HG03521 (cell line): ENCODE results near the gene PARVA.

Source experiments
- ATAC-seq: cut with Tn5 transposase; IDR thresholded peaks from one replicate; pipeline ENCODE4 v1.9.1; 2021; ENCODE audit warnings: mild to moderate bottlenecking, moderate library complexity; ENCODE audit not compliant: unreplicated experiment

PARVA gene

DNA sequence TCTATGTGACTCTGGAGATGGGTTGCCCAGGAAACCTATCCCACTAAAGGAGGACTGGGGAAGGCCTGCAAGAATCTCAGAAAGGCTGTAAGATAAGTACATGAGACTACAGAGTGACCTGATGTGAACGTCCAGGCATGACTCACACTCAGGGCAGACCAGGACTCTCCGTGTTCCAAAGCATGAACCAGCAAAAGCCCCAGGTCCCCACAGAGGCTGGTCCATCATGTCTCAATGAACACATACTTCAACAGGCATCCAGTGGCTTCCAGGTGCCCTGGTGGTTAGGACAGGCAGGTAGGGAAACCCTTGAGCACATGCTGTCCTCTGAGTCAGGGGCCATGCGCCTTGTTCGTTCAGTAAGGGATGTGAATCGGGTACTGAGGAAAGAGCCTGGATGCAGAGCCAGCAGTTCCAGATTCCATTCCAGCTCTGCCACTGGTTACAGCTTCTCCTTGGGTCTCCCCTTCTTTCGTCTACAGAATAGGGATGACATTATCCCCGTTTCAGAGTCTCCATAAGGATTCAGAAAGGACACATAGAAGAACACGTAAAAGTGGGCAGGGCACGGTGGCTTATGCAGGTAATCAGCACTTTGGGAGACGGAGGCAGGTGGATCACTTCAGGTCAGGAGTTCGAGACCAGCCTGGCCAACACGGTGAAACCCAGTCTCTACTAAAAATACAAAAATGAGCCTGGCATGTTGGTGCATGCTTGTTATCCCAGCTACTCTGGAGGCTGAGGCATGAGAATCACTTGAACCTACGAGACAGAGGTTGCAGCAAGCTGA, 167.8 kb downstream of the PARVA start:
- ATAC-seq, result no peak

DNA sequence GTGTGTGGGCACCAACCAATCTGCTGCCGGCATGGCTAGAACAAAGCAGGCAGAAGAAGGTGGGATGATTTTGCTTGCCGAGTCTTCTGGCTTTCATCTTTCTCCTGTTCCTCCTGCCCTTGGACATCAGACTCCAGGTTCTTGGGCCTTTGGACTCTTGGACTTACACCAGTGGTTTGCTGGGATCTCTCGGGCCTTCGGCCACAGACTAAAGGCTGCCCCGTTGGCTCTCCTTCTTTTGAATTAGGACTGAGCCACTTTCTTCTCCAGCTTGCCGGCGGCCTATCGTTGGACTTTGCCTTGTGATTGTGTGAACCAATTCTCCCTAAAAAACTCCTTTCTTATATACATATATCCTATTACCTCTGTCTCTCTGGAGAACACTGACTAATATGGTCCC, 168.8 kb downstream of the PARVA start:
- no peak for ATAC-seq

DNA sequence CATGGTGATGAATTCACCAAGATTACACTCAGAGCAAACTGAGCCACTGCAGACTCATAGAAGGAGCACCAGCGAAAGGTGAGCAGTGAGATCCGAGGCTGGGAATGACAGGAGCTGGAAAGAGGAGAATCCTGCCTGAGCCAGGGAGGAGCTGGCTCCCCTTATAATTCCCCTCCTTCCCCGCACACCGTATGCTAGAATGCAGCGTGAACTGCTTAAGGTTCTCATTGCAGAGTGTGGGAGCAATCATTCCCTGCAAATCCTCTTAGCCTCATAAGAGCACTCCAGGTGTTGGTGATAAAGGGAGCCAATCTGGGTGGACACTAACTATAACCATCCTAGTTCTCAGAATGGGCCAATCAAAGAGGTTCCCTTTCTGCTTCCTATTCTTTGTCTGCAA, 169.3 kb downstream of the PARVA start:
- ATAC-seq, result no peak

DNA sequence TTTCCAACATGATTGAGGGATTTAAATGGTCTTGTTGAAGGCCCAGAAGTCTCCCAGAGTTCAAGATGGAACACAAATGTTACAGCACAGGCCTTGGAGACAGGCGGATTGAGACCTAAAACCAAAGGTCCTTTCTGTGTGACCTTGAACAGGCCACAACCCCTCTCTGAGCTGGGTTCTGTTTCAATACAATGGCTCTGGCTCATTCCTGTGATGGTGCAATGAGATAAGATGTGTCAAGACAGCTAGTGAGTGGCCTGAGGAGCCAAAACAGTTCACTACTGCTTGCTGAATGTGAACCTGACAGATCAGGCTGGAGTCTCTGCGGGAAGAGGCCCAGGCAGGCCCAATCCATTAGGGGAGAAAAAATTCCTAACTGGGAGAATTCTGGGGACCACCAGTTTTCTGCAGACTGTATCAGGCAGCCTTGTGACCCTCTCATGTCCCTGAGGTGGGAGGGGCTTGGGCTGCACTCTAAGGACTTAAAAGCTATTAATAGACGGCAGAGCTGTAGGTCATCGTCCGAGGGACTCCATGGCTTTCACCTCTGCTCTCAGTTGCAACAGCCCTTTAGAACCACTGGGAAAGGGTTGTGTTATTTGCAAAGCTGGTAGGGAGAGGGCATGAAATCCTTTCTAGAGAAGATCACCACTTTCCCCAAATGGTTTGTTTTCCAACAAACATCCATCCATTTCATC, 170.7 kb downstream of the PARVA start:
- no peak for ATAC-seq

DNA sequence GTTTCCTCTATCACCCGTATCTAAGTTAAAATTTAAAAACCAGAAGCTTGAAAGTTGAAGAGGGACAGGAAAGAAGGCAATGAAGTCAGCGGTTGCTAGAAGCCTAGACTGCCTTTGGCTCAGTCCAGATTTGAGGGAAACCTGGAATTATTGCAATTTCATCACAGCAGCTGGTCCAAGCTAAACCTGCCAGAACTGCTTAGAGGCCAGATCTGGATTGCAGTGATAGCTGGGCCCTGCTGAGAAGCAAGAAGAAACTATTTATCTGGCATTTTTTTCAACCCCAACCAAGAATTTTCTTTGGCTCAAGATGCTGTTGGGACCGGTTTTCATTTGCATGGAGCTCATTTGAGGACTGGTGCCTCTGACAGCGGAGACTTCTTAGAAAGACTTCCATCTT, 175.3 kb downstream of the PARVA start:
- no peak for ATAC-seq

DNA sequence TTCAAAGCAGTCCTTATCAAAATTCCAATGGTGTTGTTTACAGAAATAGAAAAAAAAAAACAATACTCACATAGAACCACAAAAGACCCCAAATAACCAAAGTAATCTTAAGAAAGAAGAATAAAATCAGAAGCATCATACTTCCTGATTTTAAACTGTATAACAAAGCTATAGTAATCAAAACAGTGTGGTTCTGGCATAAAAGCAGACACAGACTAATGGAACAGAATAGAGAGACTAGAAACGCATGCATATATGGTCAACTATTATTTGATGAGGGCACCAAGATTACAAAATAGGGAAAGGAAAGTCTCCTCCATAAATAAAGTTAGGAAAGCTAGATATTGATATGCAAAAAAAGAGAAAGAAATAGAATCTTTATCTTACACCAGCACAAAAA, 176.8 kb downstream of the PARVA start:
- no peak for ATAC-seq

DNA sequence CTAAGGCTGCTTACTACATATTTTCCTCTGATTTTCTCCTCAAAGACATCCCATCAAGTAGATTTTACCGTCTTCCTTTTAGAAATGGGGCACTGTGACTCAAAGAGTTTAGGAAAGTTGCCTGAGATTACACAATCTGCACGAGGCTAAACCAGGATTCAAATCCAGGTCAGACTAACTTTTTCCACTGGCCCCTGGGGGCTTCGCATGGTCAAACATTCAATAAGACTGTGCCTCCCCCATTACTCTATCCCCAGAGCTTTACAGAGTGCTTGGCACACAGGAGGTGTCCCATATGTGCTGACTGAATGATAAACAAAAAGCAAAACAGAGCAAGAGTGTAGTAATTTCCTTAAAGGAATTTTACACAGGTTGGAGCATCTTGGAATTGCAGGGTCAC, 178.8 kb downstream of the PARVA start:
- ATAC-seq, result no peak

DNA sequence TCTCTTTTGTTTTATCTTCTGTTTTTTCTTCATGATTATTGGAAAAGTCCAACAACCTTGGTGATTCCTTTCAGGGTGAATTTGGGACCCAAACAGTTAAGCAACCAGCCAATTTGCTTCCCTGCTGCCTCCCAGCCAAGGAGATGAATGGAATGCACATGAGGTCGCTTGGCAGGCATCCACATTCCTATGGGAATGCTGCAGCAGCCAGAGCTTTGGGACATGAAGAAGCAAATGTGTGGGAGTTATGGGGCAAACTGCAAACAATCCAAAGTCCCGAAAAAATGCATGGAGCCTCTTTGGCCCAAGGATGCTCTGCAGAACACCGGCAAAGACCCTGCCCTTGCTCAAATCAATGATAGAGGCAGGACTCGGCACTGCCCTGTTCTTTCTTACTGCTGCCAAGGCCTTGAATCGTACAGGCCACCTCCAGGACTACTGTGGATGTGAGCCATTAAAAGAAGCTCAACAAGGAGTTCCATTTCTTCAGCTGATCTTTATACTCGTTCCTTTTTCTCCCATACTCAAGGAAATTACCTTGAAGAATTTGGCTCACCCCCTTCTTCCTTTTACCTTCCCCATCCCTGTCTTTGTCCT, 179.5 kb downstream of the PARVA start:
- ATAC-seq, result no peak

DNA sequence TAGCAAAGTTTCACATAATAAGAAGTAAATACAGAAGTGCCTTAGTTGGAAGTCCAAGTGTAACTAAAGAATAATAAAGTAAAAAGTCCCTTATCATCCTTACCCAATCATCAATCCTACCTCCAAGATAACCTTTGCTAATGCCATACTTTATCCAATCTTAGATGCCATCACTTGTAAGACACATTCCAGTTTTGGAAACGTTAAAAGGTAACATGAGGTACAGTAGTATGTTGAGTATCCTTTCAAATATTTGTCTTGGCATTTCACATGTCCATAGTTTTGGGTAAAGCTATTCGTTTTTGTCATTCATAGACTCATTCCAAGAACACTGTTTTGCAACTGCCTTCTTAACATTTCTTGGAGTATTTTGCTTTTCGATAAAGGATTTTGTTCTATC, 181.6 kb downstream of the PARVA start:
- no peak for ATAC-seq

DNA sequence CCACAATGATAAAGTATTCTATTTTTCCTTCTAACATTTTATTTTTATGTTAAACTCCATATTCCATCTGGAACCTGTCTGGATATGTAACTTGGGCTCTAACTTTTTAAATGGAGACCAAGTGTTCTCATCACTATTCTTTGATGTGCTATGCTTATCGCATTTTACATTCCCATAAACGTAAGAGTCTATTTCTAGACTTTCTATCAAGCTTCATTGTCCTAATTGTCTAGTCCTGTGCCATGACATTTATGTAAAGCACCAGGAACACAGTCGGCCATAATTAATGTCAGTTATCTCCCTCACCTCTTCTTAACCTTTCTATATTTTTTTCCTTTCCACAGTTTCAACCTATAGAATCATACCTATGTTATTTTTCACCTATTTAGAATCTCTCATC, 183.0 kb downstream of the PARVA start:
- no peak for ATAC-seq

DNA sequence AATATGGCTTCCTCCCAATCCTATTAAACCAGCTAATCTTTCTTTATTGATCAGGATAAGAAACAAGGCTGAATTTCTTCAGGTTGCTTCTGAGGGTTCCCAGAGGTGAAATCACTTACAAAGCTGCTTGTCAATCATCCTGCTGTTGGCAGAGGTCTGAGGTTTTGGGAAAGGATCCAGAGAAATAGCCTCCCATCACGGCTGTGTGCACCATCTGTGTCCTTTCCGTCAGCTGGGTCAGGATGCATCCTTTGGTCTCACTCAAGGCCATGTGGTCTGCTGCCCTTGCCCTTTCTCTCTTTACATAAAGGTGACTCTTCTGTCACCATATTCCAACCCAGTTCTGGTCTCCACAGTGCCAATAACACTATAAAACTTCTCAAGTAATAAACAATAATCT, 183.5 kb downstream of the PARVA start:
- ATAC-seq, result no peak

DNA sequence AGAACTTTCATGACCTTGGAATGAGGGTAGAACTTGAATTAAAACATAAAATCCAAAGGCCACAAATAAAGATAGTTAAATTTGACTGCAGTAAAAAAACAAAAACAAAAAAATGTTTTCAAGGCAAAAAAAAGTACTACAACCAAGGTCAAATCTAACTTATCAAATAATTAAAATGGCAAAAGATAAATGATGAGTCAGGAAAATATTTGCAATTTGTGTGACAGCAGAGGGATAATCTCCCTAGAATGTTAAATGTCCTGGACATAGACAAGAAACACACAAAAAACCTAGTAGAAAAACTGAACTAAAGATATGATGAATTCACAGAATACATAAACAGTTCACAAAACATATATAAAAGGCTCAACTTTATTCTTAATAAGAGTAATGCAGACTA, 186.6 kb downstream of the PARVA start:
- ATAC-seq, result no peak

DNA sequence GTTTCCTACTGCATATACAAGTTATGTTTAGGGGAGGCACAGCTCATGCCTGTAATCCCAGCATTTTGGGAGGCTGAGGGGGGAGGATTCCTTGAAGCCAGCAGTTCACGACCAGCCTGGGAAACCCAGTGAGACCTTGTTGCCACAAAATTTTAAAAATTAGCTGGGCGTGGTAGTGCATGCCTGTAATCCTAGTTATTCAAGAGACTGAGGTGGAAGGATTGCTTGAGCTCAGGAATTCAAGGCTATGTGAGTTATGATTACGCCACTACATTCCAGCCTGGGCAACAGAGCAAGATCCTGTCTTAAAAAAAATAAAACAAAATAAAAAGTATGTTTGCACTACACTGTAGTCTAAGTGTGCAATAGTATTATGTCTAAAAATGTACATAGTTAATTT, 188.0 kb downstream of the PARVA start:
- no peak for ATAC-seq

DNA sequence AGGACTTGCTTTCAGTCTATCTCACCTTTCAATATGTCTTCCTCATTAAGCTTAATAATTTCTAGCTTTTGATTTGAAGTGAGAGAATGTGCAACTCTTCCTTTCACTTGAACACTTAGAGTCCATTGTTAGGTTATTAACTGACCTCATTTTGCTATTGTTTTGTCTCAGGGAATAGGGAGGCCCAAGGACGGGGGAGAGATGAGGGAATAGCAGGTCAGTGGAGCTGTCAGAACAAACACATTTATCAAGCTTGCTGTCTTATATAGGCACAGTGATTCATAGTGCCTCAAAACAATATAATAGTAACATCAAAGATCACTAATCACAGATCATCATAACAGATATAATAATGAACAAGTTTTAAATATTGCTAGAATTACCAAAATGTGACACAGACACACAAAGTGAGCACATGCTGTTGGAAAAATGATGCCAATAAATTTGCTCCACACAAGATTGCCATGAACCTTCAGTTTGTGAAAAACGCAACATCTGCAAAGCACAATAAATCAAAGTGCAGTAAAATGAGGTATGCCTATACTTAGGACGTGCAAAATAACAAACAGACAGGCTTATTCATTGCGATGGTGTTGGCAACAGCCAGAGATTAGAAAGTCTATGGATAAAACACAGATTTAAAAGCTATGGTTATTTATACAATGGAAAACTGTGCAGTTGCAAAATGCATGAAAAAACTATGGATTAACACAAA, 190.5 kb downstream of the PARVA start:
- ATAC-seq, result no peak

DNA sequence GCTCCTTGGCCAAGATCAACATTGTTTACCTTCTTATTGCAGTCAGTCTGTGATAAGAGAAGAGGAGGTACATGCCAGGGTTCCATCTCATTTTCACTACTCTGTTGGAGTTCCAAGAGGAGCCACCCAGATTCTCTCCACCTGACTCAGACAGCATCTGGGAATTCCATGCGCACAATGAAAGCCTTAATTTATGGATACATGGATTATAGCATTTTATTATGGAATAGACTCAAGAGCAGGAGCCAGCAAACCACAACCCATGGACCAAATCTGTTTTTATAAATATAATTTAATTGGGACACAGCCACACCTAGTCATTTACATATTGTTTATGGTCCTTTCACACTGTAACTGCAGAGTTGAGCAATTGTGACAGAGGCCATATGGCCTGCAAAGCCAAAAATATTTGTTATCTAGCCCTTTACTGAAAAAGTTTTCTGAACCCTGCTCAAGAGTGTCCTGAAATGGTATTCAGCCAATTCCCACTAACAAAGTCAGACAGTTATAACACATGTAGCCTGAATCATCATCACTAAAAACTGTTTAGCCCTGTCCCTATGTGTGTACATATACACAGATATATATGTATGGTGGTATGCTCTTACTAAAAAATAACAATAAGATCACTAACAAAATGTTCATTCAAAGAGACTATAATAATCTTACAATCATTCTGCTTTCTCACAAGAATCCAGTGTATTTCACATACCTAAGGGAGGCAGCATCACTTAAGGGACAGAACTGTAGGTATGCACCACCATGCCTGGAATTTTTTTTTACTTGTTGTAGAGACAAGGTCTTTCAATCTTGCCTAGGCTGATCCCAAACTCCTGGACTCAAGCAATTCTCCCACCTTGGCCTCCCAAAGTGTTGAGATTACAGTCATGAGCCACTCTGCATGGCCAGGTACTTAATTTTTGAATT, 192.4 kb downstream of the PARVA start:
- no peak for ATAC-seq

DNA sequence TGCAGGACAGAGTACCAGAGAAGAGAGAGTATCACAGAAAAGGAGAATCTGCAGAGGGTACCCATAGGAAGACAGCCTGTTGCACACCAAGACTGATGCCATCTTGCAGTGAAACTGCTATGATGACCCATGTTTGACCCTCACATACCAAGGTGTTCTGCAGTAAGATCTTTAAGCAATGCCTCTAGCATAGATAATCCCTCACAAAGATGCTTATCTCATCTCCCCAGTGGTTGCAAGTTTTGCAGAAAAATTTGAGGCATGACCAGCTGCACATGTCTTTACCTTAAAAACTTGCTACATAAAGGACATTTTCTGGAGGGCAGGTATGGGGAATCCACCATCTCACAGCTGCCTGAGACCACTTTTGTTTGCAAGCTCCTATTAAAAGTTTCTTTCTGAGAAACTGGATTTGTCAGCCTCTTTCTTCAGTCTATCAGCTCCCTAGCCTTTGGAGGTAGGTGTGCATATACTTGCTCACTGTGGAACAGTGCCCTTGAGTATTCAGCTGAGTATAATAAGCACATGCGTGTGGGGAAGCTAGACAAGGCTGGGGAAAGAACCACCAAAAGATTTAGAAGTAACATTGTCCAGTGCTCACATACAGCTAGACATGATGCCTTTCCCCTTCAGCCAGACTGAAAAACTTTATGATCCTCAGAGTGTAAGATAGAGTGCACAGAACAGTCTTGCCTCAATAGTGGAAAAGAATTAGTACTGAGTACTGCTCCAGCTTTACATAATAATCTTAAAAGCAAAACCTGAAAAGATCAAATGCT, 196.5 kb downstream of the PARVA start:
- no peak for ATAC-seq

DNA sequence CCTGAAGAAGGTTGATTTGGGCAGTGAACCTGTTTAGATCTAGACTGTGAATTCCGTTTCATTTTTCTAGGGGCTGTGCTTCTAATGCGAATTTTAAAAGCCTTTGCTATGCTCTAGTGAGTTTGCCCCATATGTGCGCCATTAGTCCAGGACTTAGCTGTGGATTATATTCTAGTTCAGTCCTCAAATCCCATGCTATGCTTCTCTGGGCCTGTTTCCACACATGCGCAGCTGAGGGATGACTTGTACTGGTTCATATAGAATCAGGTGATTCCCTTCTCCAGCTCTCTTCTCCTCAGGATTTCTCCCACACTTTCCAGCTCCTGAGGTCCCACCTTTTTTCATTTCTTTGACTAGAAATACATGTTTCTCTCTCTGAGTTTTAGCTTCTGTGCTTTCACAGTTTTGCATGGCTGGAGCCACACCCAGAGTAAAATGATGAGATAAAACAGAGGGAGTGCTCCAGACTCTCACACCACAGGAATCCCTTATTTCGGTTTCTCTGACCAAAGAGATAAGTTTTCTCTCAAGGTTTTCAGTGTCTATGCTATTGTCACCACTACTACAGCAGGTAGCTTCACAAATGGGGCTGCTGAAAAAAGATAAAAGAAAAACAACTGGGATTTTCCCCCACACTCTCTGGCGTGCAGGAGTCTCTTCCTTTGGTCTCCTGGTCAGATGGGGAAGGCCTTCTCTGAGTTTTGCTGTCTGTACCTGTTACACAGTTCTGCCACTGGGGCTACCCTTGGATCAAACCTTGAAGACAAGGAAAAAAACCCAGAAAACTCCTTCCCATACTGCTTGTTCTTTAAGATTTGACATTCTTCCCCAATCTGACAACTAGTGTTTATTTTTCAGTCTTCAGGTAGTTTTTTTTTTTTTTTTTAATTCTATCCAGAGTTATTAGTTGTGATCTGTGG, 200.6 kb downstream of the PARVA start:
- ATAC-seq, result no peak

DNA sequence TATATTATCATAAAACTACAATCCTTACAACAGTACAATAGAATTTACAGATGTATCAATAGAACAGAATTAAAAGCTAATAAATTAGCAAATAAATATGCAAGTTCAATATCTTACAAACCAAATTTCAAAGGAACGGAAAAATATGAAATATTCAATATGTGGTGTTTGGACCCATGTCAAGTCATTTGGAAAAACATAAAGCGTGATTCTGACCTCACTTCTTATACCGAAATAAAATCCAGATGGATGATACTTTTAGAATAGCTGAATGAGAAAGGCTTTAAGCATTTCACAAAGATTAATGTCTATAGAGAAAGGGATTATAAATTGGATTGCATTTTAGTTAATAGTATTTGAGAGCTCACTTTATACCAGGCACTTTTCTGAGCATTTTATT, 204.0 kb downstream of the PARVA start:
- no peak for ATAC-seq

DNA sequence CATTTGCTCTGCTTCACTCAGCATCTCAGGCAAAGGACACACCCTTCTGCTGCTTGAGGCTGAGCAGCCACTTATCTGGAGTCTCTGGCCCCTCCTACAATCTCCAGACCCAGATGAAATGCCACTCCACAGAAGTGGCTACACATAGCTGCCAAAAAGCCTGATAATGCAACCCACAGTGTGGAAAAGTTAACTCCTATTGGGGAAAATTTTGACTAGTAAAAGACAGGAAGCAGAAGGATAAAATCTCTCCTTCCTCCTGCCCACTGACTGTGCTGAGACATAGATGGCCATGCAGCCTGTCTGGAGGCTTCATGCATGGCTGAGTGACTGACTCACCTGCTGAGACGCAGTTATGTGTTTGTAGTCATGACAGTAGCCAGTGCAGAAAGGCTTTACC, 204.6 kb downstream of the PARVA start:
- ATAC-seq, result no peak
